Ureter (tissue), 1 donor: ENCODE measurements around the gene PROB1. TPM values are rescaled to one million over a fixed set of nuclear protein-coding genes. Genes with fewer than 3 reads are reported as not detected.
"Not testable (repeated sequence)": the region's sequence is repeated elsewhere in the genome, so short reads cannot be mapped to it uniquely, and the experiment has no call there.

ENCODE experiments used
- DNase-seq: peaks from one replicate; pipeline ENCODE4 v3.0.0-alpha.2; 2020; ENCODE audit warnings: low spot score
- total RNA-seq: library from RNA; stranded (reverse); gene quantifications from one replicate; pipeline ENCODE4 v1.2.4, GENCODE V29; 2023
- donor health status: DM: yes; HTN: yes; CAD: no.

The PROB1 gene
- total RNA-seq, 1 donor from 2014 or later = 2.4 TPM

- DNase-seq = no peak
Measured at GRCh38 chr5:139413153-139413552, 18.2 kb upstream of the PROB1 start.

- DNase-seq = no peak
Measured at GRCh38 chr5:139410993-139411828, 16.3 kb upstream of the PROB1 start.

GRCh38 chr5:139410121-139410992 lies 15.5 kb upstream of the PROB1 start:
- DNase-seq = no peak

GRCh38 chr5:139409116-139409515 lies 14.2 kb upstream of the PROB1 start:
- DNase-seq = not testable (repeated sequence)

GRCh38 chr5:139408191-139408590 lies 13.3 kb upstream of the PROB1 start:
- no peak for DNase-seq

GRCh38 chr5:139407517-139407916 lies 12.6 kb upstream of the PROB1 start:
- no peak for DNase-seq

- no peak for DNase-seq
Measured at GRCh38 chr5:139406963-139407362, 12.1 kb upstream of the PROB1 start.

GRCh38 chr5:139404484-139404840 lies 9.6 kb upstream of the PROB1 start:
- DNase-seq = no peak

- peak; percentile 98 for DNase-seq
Measured at GRCh38 chr5:139403787-139404483, 9.0 kb upstream of the PROB1 start, which contains the start of gene SPATA24. Gene SPATA24, minus strand, starts transcription at chr5:139404089. Its CDS starts 29 bp downstream, at chr5:139404060.

- no peak for DNase-seq
Measured at GRCh38 chr5:139403418-139403786, 8.5 kb upstream of the PROB1 start.

GRCh38 chr5:139402561-139403158 lies 7.8 kb upstream of the PROB1 start:
- no peak for DNase-seq

GRCh38 chr5:139401546-139401945 lies 6.6 kb upstream of the PROB1 start:
- no peak for DNase-seq

GRCh38 chr5:139399501-139400121 lies 4.7 kb upstream of the PROB1 start:
- DNase-seq = no peak

GRCh38 chr5:139397921-139398320 lies 3.0 kb upstream of the PROB1 start:
- DNase-seq = no peak

GRCh38 chr5:139396691-139397090 lies 1.8 kb upstream of the PROB1 start:
- DNase-seq = no peak

- DNase-seq = no peak
Measured at GRCh38 chr5:139395844-139396640, 1.1 kb upstream of the PROB1 start.

- peak; percentile 71 for DNase-seq
Measured at GRCh38 chr5:139394123-139394653, 716 bp downstream of the PROB1 start.

GRCh38 chr5:139393497-139394122 lies 1.3 kb downstream of the PROB1 start:
- DNase-seq = no peak

GRCh38 chr5:139392678-139393496 lies 2.0 kb downstream of the PROB1 start:
- DNase-seq = peak; percentile 68
